ENCODE results near the gene MED9. TPM values are rescaled to one million over a fixed set of nuclear protein-coding genes. Genes with fewer than 3 reads are reported as not detected.
A peak's percentile ranks its signal among the peaks of the same experiment; 100 is the strongest.

Gene MED9
- total and polyA plus RNA-seq, 12 donors, result 8.2 to 41.2 (median 18.4) TPM

- Histone ChIP-seq H3K4me3 (no peak overlapping the region), H3K36me3 (replicated peaks in 1 of 2) (no peaks in the 10 kb centered on the region), H3K9me3 (replicated peaks in 1 of 3) (no peaks in the 10 kb centered on the region), H3K27me3 (no peaks in the 10 kb centered on the region), H3K27ac (no peak overlapping the region), H3K4me1 (replicated peaks in 1 of 2) (no peaks in the 10 kb centered on the region)
- WGBS, 4 donors, result 89 to 100% (median 94%) methylated on average over 1 to 5 of the region's 5 CpGs
- intact Hi-C loops (cut with DNase I), result loop anchor here (5.0 kb wide), 1 partner anchor 57 kb away; no protein-coding TSS in a partner anchor
- TF ChIP-seq POLR2A (IDR thresholded peaks at IDR 0.05), result no peak
- no peak for DNase-seq
Measured at GRCh38 chr17:17505151-17505550, 28.4 kb downstream of the MED9 start.

GRCh38 chr17:17505610-17506171, 28.9 kb downstream of the MED9 start:
- H3K27ac ChIP-seq, result peak overlapping the region in 1 of 5 donors; percentile 0
- H3K27me3 ChIP-seq, result no peaks in the 10 kb centered on the region
- TF ChIP-seq CTCF (IDR thresholded peaks at IDR 0.05) (no peak), POLR2A (IDR thresholded peaks at IDR 0.05) (no peak)
- H3K36me3 ChIP-seq (replicated peaks in 1 of 2), result no peaks in the 10 kb centered on the region
- intact Hi-C loops (cut with DNase I), result loop anchor here (5.0 kb wide), 1 partner anchor 57 kb away; no protein-coding TSS in a partner anchor
- no peaks in the 10 kb centered on the region for H3K4me1 ChIP-seq (replicated peaks in 1 of 2)
- no peaks in the 10 kb centered on the region for H3K9me3 ChIP-seq (replicated peaks in 1 of 3)
- WGBS, 4 donors, result 94 to 100% (median 97%) methylated on average over 6 to 22 of the region's 22 CpGs
- no peak for DNase-seq
- no peak overlapping the region for H3K4me3 ChIP-seq

GRCh38 chr17:17506181-17506741, 29.5 kb downstream of the MED9 start:
- Histone ChIP-seq H3K4me3 (no peak overlapping the region), H3K27ac (peak overlapping the region in 1 of 5 donors; percentile 0), H3K4me1 (replicated peaks in 1 of 2) (no peaks in the 10 kb centered on the region), H3K36me3 (replicated peaks in 1 of 2) (no peaks in the 10 kb centered on the region), H3K27me3 (no peaks in the 10 kb centered on the region), H3K9me3 (replicated peaks in 1 of 3) (no peaks in the 10 kb centered on the region)
- peak in 1 of 7 donors; percentile 31 for DNase-seq
- TF ChIP-seq CTCF (IDR thresholded peaks at IDR 0.05) (no peak), POLR2A (IDR thresholded peaks at IDR 0.05) (no peak)
- intact Hi-C loops (cut with DNase I), result loop anchor here (5.0 kb wide), 1 partner anchor 56 kb away; no protein-coding TSS in a partner anchor
- WGBS, 4 donors, result 81 to 94% (median 86%) methylated on average over 7 to 22 of the region's 22 CpGs

- Histone ChIP-seq H3K27me3 (no peaks in the 10 kb centered on the region), H3K4me1 (replicated peaks in 1 of 2) (no peaks in the 10 kb centered on the region), H3K9me3 (replicated peaks in 1 of 3) (no peaks in the 10 kb centered on the region), H3K36me3 (replicated peaks in 1 of 2) (no peaks in the 10 kb centered on the region), H3K27ac (no peak overlapping the region), H3K4me3 (no peak overlapping the region)
- peak in 1 of 7 donors; percentile 76 for DNase-seq
- TF ChIP-seq POLR2A (IDR thresholded peaks at IDR 0.05), result no peak
- TF ChIP-seq CTCF (IDR thresholded peaks at IDR 0.05), result no peak
- whole genome bisulfite sequencing, 4 donors, result 71 to 81% (median 78%) methylated on average over 6 to 17 of the region's 17 CpGs
- intact Hi-C loops (cut with DNase I), result loop anchor here (5.0 kb wide), 1 partner anchor 55 kb away; no protein-coding TSS in a partner anchor
Measured at GRCh38 chr17:17506893-17507464, 30.2 kb downstream of the MED9 start.
